Neural progenitor cell (in vitro differentiated cells): Measurements from ENCODE around the gene UQCR11. TPM values are rescaled to one million over a fixed set of nuclear protein-coding genes. Genes with fewer than 3 reads are reported as not detected.

Source experiments
- DNase-seq: peaks from one replicate; pipeline ENCODE4 v3.0.0-alpha.2; 2016; ENCODE audit warnings: low spot score
- H2AFZ ChIP-seq: fragments of 200-600 bp; sonication (generic); replicated peaks from 2 replicates; pipeline ENCODE4 v1.6.1; 2016; ENCODE audit warnings: antibody characterized with exemption
- H3F3A ChIP-seq: fragments of 200-600 bp; sonication (generic); 2 replicates; pipeline ENCODE4 v1.6.1; 2016; ENCODE audit warnings: antibody characterized with exemption, low read depth
- H3K27ac ChIP-seq: fragments of 200-600 bp; sonication (generic); 2 replicates; pipeline ENCODE4 v1.5.1; 2016; ENCODE audit warnings: mild to moderate bottlenecking
- H3K27me3 ChIP-seq: fragments of 200-600 bp; sonication (generic); 2 replicates; pipeline ENCODE4 v1.6.1; 2016; ENCODE audit warnings: mild to moderate bottlenecking, moderate library complexity
- H3K36me3 ChIP-seq: fragments of 200-600 bp; sonication (generic); 2 replicates; pipeline ENCODE4 v1.5.1; 2016
- H3K4me1 ChIP-seq: fragments of 200-600 bp; sonication (generic); 2 replicates; pipeline ENCODE4 v1.6.1; 2016; ENCODE audit warnings: mixed run types
- H3K4me2 ChIP-seq: fragments of 200-600 bp; sonication (generic); 2 replicates; pipeline ENCODE4 v1.6.1; 2016
- H3K4me3 ChIP-seq: fragments of 200-600 bp; sonication (generic); 2 replicates; pipeline ENCODE4 v1.5.1; 2016
- H3K79me2 ChIP-seq: fragments of 200-600 bp; sonication (generic); 2 replicates; pipeline ENCODE4 v1.6.1; 2016; ENCODE audit warnings: low read depth
- H3K9ac ChIP-seq: fragments of 200-600 bp; sonication (generic); 2 replicates; pipeline ENCODE4 v1.6.1; 2016
- H3K9me3 ChIP-seq: fragments of 200-600 bp; sonication (generic); 2 replicates; pipeline ENCODE4 v1.5.1; 2016; ENCODE audit warnings: low read depth
- H4K20me1 ChIP-seq: fragments of 200-600 bp; sonication (generic); 2 replicates; pipeline ENCODE4 v1.6.1; 2016; ENCODE audit warnings: low read depth
- H3K27ac Mint-ChIP-seq: 3 replicates; pipeline ENCODE4 v1.8.0; 2021; ENCODE audit warnings: mixed read lengths
- H3K27me3 Mint-ChIP-seq: 2 replicates; pipeline ENCODE4 v1.8.0; 2022; ENCODE audit warnings: low read depth, mild to moderate bottlenecking, inconsistent platforms, moderate library complexity, mixed read lengths; ENCODE audit not compliant: insufficient read depth
- H3K36me3 Mint-ChIP-seq: 3 replicates; pipeline ENCODE4 v1.8.0; 2021; ENCODE audit warnings: mixed read lengths
- H3K4me1 Mint-ChIP-seq: 3 replicates; pipeline ENCODE4 v1.8.0; 2021; ENCODE audit warnings: mixed read lengths
- H3K4me3 Mint-ChIP-seq: 3 replicates; pipeline ENCODE4 v1.8.0; 2021; ENCODE audit warnings: mild to moderate bottlenecking, moderate library complexity, mixed read lengths
- H3K9me3 Mint-ChIP-seq: 3 replicates; pipeline ENCODE4 v1.8.0; 2020; ENCODE audit warnings: mixed read lengths
- EZH2 ChIP-seq: fragments of 200-600 bp; sonication (generic); IDR thresholded peaks from 2 replicates; pipeline ENCODE4 v1.6.1; 2017; ENCODE audit warnings: antibody characterized with exemption, mild to moderate bottlenecking, moderate library complexity
- EZH2phosphoT487 ChIP-seq: fragments of 200-600 bp; sonication (generic); IDR thresholded peaks from 2 replicates; pipeline ENCODE4 v1.6.1; 2017; ENCODE audit warnings: antibody characterized with exemption
- total RNA-seq: library from RNA; depleted of rRNA; stranded (reverse); fragments of >200 nt; gene quantifications from 2 replicates; pipeline ENCODE4 v1.2.3, GENCODE V29; 2015; ENCODE audit warnings: low replicate concordance
- TF ChIP-seq, protein P1 (sequence below): fragments of 200-600 bp; sonication (generic); IDR thresholded peaks from 2 replicates; pipeline ENCODE4 v1.5.1; 2017; ENCODE audit warnings: antibody characterized with exemption, mild to moderate bottlenecking

UQCR11 gene
- total RNA-seq, 1 donor from 2014 or later: 37.4 TPM

DNA sequence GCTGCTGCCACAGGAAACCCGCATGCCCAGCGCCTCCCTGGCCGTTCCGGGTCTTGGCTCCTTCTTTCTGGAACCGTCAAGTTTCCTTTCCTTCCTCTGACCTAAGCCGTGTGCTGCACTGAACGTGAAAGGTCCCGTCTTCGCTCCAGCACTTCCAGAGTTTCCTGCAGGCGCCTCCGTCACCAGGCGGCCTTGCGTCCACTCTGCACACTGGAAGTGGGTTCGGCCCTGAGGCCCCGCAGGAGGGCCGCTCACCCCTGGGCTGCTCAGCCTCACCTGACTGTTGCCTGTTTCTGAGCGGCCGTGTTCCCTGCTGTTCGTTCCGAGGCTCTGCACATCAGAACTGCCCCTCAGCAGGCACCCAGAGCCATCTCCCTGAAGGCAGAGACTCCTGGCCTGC, 24.9 kb downstream of the UQCR11 start:
- peaks cover 2% of the 10 kb centered on the region for H3K27me3 Mint-ChIP-seq
- no peak overlapping the region for H3K27ac Mint-ChIP-seq
- no peak overlapping the region for H2AFZ ChIP-seq
- no peak overlapping the region for H3K4me3 ChIP-seq
- H3K27ac ChIP-seq: no peak overlapping the region
- H3F3A ChIP-seq: no peaks in the 10 kb centered on the region
- H3K4me2 ChIP-seq: no peak overlapping the region
- no peaks in the 10 kb centered on the region for H3K36me3 ChIP-seq
- no peak for DNase-seq
- no peak overlapping the region for H3K4me3 Mint-ChIP-seq
- no peaks in the 10 kb centered on the region for H3K9me3 Mint-ChIP-seq
- no peaks in the 10 kb centered on the region for H3K27me3 ChIP-seq
- no peak for TF ChIP-seq EZH2phosphoT487
- TF ChIP-seq, protein P1, sequence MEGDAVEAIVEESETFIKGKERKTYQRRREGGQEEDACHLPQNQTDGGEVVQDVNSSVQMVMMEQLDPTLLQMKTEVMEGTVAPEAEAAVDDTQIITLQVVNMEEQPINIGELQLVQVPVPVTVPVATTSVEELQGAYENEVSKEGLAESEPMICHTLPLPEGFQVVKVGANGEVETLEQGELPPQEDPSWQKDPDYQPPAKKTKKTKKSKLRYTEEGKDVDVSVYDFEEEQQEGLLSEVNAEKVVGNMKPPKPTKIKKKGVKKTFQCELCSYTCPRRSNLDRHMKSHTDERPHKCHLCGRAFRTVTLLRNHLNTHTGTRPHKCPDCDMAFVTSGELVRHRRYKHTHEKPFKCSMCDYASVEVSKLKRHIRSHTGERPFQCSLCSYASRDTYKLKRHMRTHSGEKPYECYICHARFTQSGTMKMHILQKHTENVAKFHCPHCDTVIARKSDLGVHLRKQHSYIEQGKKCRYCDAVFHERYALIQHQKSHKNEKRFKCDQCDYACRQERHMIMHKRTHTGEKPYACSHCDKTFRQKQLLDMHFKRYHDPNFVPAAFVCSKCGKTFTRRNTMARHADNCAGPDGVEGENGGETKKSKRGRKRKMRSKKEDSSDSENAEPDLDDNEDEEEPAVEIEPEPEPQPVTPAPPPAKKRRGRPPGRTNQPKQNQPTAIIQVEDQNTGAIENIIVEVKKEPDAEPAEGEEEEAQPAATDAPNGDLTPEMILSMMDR: no peak
- TF ChIP-seq EZH2: no peak
- H3K79me2 ChIP-seq: peaks cover 7% of the 10 kb centered on the region
- H3K4me1 Mint-ChIP-seq: no peaks in the 10 kb centered on the region
- H3K4me1 ChIP-seq: no peaks in the 10 kb centered on the region
- H3K36me3 Mint-ChIP-seq: peaks cover 22% of the 10 kb centered on the region
- no peaks in the 10 kb centered on the region for H3K9me3 ChIP-seq
- peaks cover 24% of the 10 kb centered on the region for H4K20me1 ChIP-seq
- H3K9ac ChIP-seq: no peak overlapping the region

DNA sequence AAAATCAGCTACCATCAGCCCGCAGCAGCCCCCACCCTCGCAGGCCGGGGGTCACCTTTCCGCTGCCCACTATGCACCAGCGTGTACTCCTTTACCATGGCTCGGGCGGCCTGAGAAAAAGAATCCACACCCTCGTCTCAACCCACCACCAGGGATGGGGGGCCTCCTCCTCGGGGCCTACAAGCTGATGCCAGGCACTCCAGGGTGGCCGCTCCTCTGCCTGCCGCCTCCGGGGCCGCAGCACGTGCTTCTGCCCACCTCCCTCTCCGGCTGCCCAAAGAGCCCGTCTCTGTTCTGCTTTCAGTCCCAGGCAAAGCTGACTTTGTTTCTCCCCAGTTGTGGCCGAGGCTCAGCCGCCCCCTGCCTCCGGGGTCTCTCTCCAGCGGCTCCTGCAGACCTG, 26.0 kb downstream of the UQCR11 start:
- no peak overlapping the region for H3K27ac ChIP-seq
- H3K4me3 ChIP-seq: no peak overlapping the region
- Mint-ChIP-seq H3K4me3 (peak overlapping the region; percentile 13), H3K4me1 (no peaks in the 10 kb centered on the region), H3K27ac (peak overlapping the region; percentile 85), H3K9me3 (no peaks in the 10 kb centered on the region), H3K36me3 (peaks cover 15% of the 10 kb centered on the region), H3K27me3 (no peaks in the 10 kb centered on the region)
- no peaks in the 10 kb centered on the region for H3K9me3 ChIP-seq
- no peak overlapping the region for H2AFZ ChIP-seq
- H3K36me3 ChIP-seq: no peaks in the 10 kb centered on the region
- TF ChIP-seq, protein P1: no peak
- TF ChIP-seq EZH2 (no peak), EZH2phosphoT487 (no peak)
- H3K9ac ChIP-seq: no peak overlapping the region
- H3F3A ChIP-seq: no peaks in the 10 kb centered on the region
- DNase-seq: no peak
- no peaks in the 10 kb centered on the region for H3K4me1 ChIP-seq
- H3K27me3 ChIP-seq: no peaks in the 10 kb centered on the region
- H3K79me2 ChIP-seq: no peaks in the 10 kb centered on the region
- no peak overlapping the region for H3K4me2 ChIP-seq
- H4K20me1 ChIP-seq: peaks cover 24% of the 10 kb centered on the region

DNA sequence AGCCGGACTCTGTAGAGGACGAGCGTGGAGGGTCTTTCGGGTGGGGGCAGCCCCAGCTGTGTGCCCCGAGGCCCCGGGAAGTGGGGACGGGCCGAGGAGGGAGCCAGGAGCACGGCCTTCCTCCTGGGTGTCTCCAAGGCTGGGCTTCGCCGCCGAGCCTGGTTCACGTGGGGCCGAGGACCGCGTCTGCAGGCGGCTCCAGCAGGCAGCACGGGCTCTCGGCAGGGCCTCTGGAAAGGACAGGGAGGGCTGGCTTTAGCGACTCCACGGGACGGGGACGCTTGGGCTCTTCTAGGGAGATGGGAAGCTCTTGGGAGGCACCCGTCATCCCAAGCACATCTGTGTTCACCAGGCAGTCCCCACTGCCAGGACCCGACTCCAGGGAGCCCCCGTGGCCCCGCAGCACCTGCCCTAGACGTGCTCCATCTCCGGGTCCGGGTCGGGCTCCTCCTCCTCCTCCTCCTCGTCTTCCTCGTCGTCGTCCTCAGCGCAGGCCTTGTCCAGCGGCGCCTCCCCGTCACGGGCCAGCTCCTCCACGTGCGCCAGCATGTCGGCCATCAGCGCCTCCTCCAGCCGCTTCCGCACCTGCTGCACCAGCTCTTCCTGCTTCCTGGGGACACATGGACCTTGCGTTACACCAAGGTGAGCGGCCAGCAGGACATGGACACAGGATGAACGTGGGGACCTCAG, 27.2 kb downstream of the UQCR11 start:
- Mint-ChIP-seq H3K4me1 (no peaks in the 10 kb centered on the region), H3K9me3 (no peaks in the 10 kb centered on the region), H3K27ac (no peak overlapping the region), H3K36me3 (peaks cover 14% of the 10 kb centered on the region), H3K4me3 (no peak overlapping the region), H3K27me3 (no peaks in the 10 kb centered on the region)
- Histone ChIP-seq H3K27me3 (no peaks in the 10 kb centered on the region), H3K9me3 (no peaks in the 10 kb centered on the region), H3K36me3 (no peaks in the 10 kb centered on the region), H4K20me1 (peaks cover 24% of the 10 kb centered on the region), H2AFZ (no peak overlapping the region), H3K9ac (no peak overlapping the region), H3K27ac (no peak overlapping the region), H3F3A (no peaks in the 10 kb centered on the region), H3K4me2 (no peak overlapping the region), H3K79me2 (no peaks in the 10 kb centered on the region), H3K4me3 (no peak overlapping the region), H3K4me1 (no peaks in the 10 kb centered on the region)
- TF ChIP-seq, protein P1: no peak
- TF ChIP-seq EZH2phosphoT487 (no peak), EZH2 (no peak)
- DNase-seq: no peak
